GM23338 (cell line): Measurements from ENCODE around the gene MRO. TPM values are rescaled to one million over a fixed set of nuclear protein-coding genes. Genes with fewer than 3 reads are reported as not detected.

ENCODE experiments used
- ATAC-seq: fragments of 200-7000 bp; cut with Tn5 transposase; 3 replicates; pipeline ENCODE4 v1.9.1; 2020
- DNase-seq: peaks from one replicate; pipeline ENCODE4 v3.0.0-alpha.2; 2015; ENCODE audit warnings: low spot score
- H2AFZ ChIP-seq: fragments of 200-600 bp; sonication (generic); 2 replicates; pipeline ENCODE4 v1.8.0; 2016; ENCODE audit warnings: antibody characterized with exemption, mild to moderate bottlenecking, moderate library complexity
- H3F3A ChIP-seq: fragments of 200-600 bp; sonication (generic); replicated peaks from 2 replicates; pipeline ENCODE4 v1.8.0; 2017; ENCODE audit warnings: antibody characterized with exemption, mixed run types, low read depth
- H3K27ac ChIP-seq: fragments of 200-600 bp; sonication (generic); 2 replicates; pipeline ENCODE4 v1.6.1; 2016; ENCODE audit warnings: low read depth
- H3K27me3 ChIP-seq: fragments of 200-600 bp; sonication (generic); 2 replicates; pipeline ENCODE4 v1.8.0; 2016; ENCODE audit warnings: mild to moderate bottlenecking, mixed run types, moderate library complexity; ENCODE audit not compliant: insufficient read depth
- H3K36me3 ChIP-seq: fragments of 200-600 bp; sonication (generic); 2 replicates; pipeline ENCODE4 v1.8.0; 2016; ENCODE audit warnings: mild to moderate bottlenecking; ENCODE audit not compliant: insufficient read depth
- H3K4me1 ChIP-seq: fragments of 200-600 bp; sonication (generic); 2 replicates; pipeline ENCODE4 v1.8.0; 2016; ENCODE audit warnings: mild to moderate bottlenecking, moderate library complexity; ENCODE audit not compliant: insufficient read depth
- H3K4me2 ChIP-seq: fragments of 200-600 bp; sonication (generic); 2 replicates; pipeline ENCODE4 v1.7.1; 2017; ENCODE audit warnings: mixed run types
- H3K4me3 ChIP-seq: fragments of 200-600 bp; sonication (generic); 2 replicates; pipeline ENCODE4 v1.6.1; 2016; ENCODE audit warnings: mixed run types
- H3K79me2 ChIP-seq: fragments of 200-600 bp; sonication (generic); replicated peaks from 2 replicates; pipeline ENCODE4 v1.8.0; 2017; ENCODE audit warnings: mild to moderate bottlenecking; ENCODE audit not compliant: insufficient read depth
- H3K9me2 ChIP-seq: fragments of 200-600 bp; sonication (generic); 2 replicates; pipeline ENCODE4 v1.8.0; 2017; ENCODE audit not compliant: insufficient read depth
- H4K20me1 ChIP-seq: fragments of 200-600 bp; sonication (generic); replicated peaks from 2 replicates; pipeline ENCODE4 v1.8.0; 2017; ENCODE audit warnings: mild to moderate bottlenecking; ENCODE audit not compliant: insufficient read depth
- H3K27ac Mint-ChIP-seq: 2 replicates; pipeline ENCODE4 v1.8.0; 2020; ENCODE audit warnings: inconsistent platforms, mild to moderate bottlenecking, moderate library complexity, mixed read lengths
- H3K27me3 Mint-ChIP-seq: 3 replicates; pipeline ENCODE4 v1.8.0; 2022; ENCODE audit warnings: low read depth, mild to moderate bottlenecking, moderate library complexity, mixed read lengths, inconsistent platforms; ENCODE audit not compliant: insufficient read depth, poor library complexity
- H3K36me3 Mint-ChIP-seq: 3 replicates; pipeline ENCODE4 v1.8.0; 2021; ENCODE audit warnings: low read depth, mild to moderate bottlenecking, inconsistent platforms, moderate library complexity, mixed read lengths
- H3K4me1 Mint-ChIP-seq: 3 replicates; pipeline ENCODE4 v1.8.0; 2020; ENCODE audit warnings: mild to moderate bottlenecking, inconsistent platforms, mixed read lengths
- H3K4me3 Mint-ChIP-seq: 3 replicates; pipeline ENCODE4 v1.8.0; 2021; ENCODE audit warnings: moderate library complexity, mild to moderate bottlenecking, inconsistent platforms, mixed read lengths
- H3K9me3 Mint-ChIP-seq: 3 replicates; pipeline ENCODE4 v1.8.0; 2020; ENCODE audit warnings: moderate library complexity, mild to moderate bottlenecking, inconsistent platforms, mixed read lengths
- CTCF ChIP-seq, 2 experiments: fragments of 200-600 bp in 1 of 2; sonication (generic) in 1 of 2; conservative IDR thresholded peaks; 2 replicates each; pipeline versions ENCODE4 v1.5.1 to v1.6.1; 2016 to 2017; ENCODE audit warnings: antibody characterized with exemption in 2 of 2, low read depth in 2 of 2, mild to moderate bottlenecking in 2 of 2, moderate library complexity in 1 of 2
- EZH2 ChIP-seq: fragments of 200-600 bp; sonication (generic); IDR thresholded peaks from one replicate; pipeline ENCODE4 v1.8.0; 2017; ENCODE audit warnings: antibody characterized with exemption, mild to moderate bottlenecking, low read depth; ENCODE audit not compliant: unreplicated experiment
- JUNB ChIP-seq: IDR thresholded peaks from one replicate; pipeline ENCODE4 v1.6.1; 2016; ENCODE audit warnings: antibody characterized with exemption; ENCODE audit not compliant: unreplicated experiment
- NANOG ChIP-seq: IDR thresholded peaks from 2 replicates; pipeline ENCODE4 v1.6.1; 2016; ENCODE audit warnings: antibody characterized with exemption, borderline replicate concordance
- POLR2AphosphoS5 ChIP-seq: IDR thresholded peaks from 2 replicates; pipeline ENCODE4 v1.6.1; 2016; ENCODE audit warnings: antibody characterized with exemption, low read depth
- REST ChIP-seq: IDR thresholded peaks from one replicate; pipeline ENCODE4 v1.6.1; 2018; ENCODE audit warnings: antibody characterized with exemption; ENCODE audit not compliant: unreplicated experiment
- STAT1 ChIP-seq: IDR thresholded peaks from one replicate; pipeline ENCODE4 v1.6.1; 2016; ENCODE audit warnings: antibody characterized with exemption; ENCODE audit not compliant: unreplicated experiment
- ZNF114 ChIP-seq: fragments of 250-450 bp; sonication (Bioruptor Pico); IDR thresholded peaks from 2 replicates; pipeline ENCODE4 v1.5.0; 2020; ENCODE audit warnings: mild to moderate bottlenecking, moderate library complexity
- ZNF331 ChIP-seq: fragments of 250-450 bp; sonication (Bioruptor Pico); IDR thresholded peaks from 2 replicates; pipeline ENCODE4 v1.5.0; 2020; ENCODE audit warnings: low read depth, mild to moderate bottlenecking, moderate library complexity
- ZNF462 ChIP-seq: fragments of 250-450 bp; sonication (Bioruptor Pico); IDR thresholded peaks from 2 replicates; pipeline ENCODE4 v1.5.0; 2020; ENCODE audit warnings: mild to moderate bottlenecking, moderate library complexity
- polyA plus RNA-seq: library from polyadenylated mRNA; unstranded; fragments of >200 nt; fragmentation: Nextera tagmentation; extraction: Ambion mirVana; gene quantifications from 2 replicates; pipeline ENCODE4 v1.2.1, GENCODE V29; 2016
- total RNA-seq: library from RNA; depleted of rRNA; stranded (reverse); fragments of >200 nt; shearing (Covaris generic); gene quantifications from 2 replicates; pipeline ENCODE4 v1.2.3, GENCODE V29; 2014
- TF ChIP-seq, protein P1 (sequence below): IDR thresholded peaks from 2 replicates; pipeline ENCODE4 v1.6.1; 2016; ENCODE audit warnings: antibody characterized with exemption

MRO gene
- total and polyA plus RNA-seq, 2 experiments from 2014 or later = 0.78 to 0.80 TPM

GRCh38 chr18:50844960-50845359, 25.1 kb upstream of the MRO start:
- Mint-ChIP-seq H3K27me3 (no peaks in the 10 kb centered on the region), H3K4me1 (no peaks in the 10 kb centered on the region), H3K36me3 (no peaks in the 10 kb centered on the region), H3K9me3 (no peaks in the 10 kb centered on the region), H3K27ac (no peak overlapping the region), H3K4me3 (no peak overlapping the region)
- Histone ChIP-seq H3K36me3 (no peaks in the 10 kb centered on the region), H3K9me2 (no peaks in the 10 kb centered on the region), H3K27me3 (no peaks in the 10 kb centered on the region), H4K20me1 (no peaks in the 10 kb centered on the region), H3K4me2 (no peak overlapping the region), H3F3A (no peaks in the 10 kb centered on the region), H2AFZ (no peak overlapping the region), H3K27ac (no peak overlapping the region), H3K4me1 (no peaks in the 10 kb centered on the region), H3K4me3 (no peak overlapping the region), H3K79me2 (no peaks in the 10 kb centered on the region)
- ATAC-seq (no peak), DNase-seq (no peak)
- TF ChIP-seq STAT1 (no peak), JUNB (no peak), POLR2AphosphoS5 (no peak), ZNF331 (CRISPR knock-in tag) (no peak), ZNF462 (CRISPR knock-in tag) (no peak), EZH2 (no peak), ZNF114 (CRISPR knock-in tag) (no peak), CTCF (conservative IDR thresholded peaks at IDR 0.05; ENCODE audit: low read depth in 2 of 2) (no peak), REST (no peak), NANOG (no peak)
- TF ChIP-seq, protein P1, sequence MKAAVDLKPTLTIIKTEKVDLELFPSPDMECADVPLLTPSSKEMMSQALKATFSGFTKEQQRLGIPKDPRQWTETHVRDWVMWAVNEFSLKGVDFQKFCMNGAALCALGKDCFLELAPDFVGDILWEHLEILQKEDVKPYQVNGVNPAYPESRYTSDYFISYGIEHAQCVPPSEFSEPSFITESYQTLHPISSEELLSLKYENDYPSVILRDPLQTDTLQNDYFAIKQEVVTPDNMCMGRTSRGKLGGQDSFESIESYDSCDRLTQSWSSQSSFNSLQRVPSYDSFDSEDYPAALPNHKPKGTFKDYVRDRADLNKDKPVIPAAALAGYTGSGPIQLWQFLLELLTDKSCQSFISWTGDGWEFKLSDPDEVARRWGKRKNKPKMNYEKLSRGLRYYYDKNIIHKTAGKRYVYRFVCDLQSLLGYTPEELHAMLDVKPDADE = no peak
